Cardiac muscle cell (in vitro differentiated cells and primary cell): ENCODE results near the gene EPB41L5. TPM values are rescaled to one million over a fixed set of nuclear protein-coding genes. Genes with fewer than 3 reads are reported as not detected.
"Not testable (repeated sequence)": the region's sequence is repeated elsewhere in the genome, so short reads cannot be mapped to it uniquely, and the experiment has no call there.

Source experiments
- DNase-seq, 2 donors: peaks; one replicate each; pipeline versions ENCODE4 v3.0.0 to v3.0.0-alpha.2; 2010 to 2017; ENCODE audit warnings: low read depth in 1 of 2, low spot score in 1 of 2
- H3K27ac ChIP-seq: fragments of 200-600 bp; sonication (generic); 2 replicates; pipeline ENCODE4 v1.5.1; 2016
- H3K27me3 ChIP-seq: fragments of 200-600 bp; sonication (generic); 2 replicates; pipeline ENCODE4 v1.6.0; 2016; ENCODE audit warnings: control low read depth
- H3K36me3 ChIP-seq: fragments of 200-600 bp; sonication (generic); 2 replicates; pipeline ENCODE4 v1.5.1; 2016; ENCODE audit warnings: control low read depth
- H3K4me1 ChIP-seq: fragments of 200-600 bp; sonication (generic); 2 replicates; pipeline ENCODE4 v1.8.1; 2017; ENCODE audit warnings: low read depth, mild to moderate bottlenecking, mixed run types
- H3K4me3 ChIP-seq: fragments of 200-600 bp; sonication (generic); 2 replicates; pipeline ENCODE4 v1.5.1; 2016; ENCODE audit warnings: mild to moderate bottlenecking
- H3K9me3 ChIP-seq: fragments of 200-600 bp; sonication (generic); 2 replicates; pipeline ENCODE4 v1.5.1; 2017; ENCODE audit warnings: low read depth, mild to moderate bottlenecking, control low read depth
- polyA plus RNA-seq: library from polyadenylated mRNA; unstranded; fragments of >200 nt; fragmentation: Nextera tagmentation; extraction: Ambion mirVana; gene quantifications from 2 replicates; pipeline ENCODE4 v1.2.1, GENCODE V29; 2016
- total RNA-seq: library from RNA; depleted of rRNA; stranded (reverse); fragments of >200 nt; gene quantifications from 2 replicates; pipeline ENCODE4 v1.2.3, GENCODE V29; 2016
- TF ChIP-seq, protein P1 (sequence below): IDR thresholded peaks from 2 replicates; pipeline ENCODE4 v1.5.1; 2012; ENCODE audit warnings: low read depth, mild to moderate bottlenecking, low read length

EPB41L5 gene
- total and polyA plus RNA-seq, 2 experiments from 2014 or later: 14.9 to 24.6 TPM

DNA sequence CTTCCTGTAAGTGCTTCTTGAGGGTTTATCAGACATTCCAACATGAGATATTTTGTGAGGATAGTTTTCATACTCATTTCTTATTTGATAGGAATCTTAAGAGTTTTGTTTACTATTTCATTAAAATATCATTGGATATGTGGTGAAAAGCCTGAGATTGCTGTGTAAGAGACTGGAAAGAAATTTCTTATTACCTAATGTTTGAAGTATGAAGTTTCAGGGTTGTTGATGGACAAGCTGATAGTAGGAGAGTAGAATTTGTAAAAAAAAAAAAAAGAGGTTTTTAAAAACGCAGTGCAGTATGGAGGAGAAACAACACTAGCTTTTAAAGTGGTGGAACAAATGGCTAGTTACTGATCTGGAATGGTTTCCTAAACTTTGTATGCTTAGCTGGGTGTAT, 7.7 kb downstream of the EPB41L5 start:
- no peaks in the 10 kb centered on the region for H3K9me3 ChIP-seq
- TF ChIP-seq, protein P1, sequence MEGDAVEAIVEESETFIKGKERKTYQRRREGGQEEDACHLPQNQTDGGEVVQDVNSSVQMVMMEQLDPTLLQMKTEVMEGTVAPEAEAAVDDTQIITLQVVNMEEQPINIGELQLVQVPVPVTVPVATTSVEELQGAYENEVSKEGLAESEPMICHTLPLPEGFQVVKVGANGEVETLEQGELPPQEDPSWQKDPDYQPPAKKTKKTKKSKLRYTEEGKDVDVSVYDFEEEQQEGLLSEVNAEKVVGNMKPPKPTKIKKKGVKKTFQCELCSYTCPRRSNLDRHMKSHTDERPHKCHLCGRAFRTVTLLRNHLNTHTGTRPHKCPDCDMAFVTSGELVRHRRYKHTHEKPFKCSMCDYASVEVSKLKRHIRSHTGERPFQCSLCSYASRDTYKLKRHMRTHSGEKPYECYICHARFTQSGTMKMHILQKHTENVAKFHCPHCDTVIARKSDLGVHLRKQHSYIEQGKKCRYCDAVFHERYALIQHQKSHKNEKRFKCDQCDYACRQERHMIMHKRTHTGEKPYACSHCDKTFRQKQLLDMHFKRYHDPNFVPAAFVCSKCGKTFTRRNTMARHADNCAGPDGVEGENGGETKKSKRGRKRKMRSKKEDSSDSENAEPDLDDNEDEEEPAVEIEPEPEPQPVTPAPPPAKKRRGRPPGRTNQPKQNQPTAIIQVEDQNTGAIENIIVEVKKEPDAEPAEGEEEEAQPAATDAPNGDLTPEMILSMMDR: no peak
- H3K36me3 ChIP-seq: peaks cover 6% of the 10 kb centered on the region
- no peak overlapping the region for H3K27ac ChIP-seq
- H3K4me3 ChIP-seq: no peak overlapping the region
- H3K27me3 ChIP-seq: no peaks in the 10 kb centered on the region
- H3K4me1 ChIP-seq: no peaks in the 10 kb centered on the region
- DNase-seq: no peak

DNA sequence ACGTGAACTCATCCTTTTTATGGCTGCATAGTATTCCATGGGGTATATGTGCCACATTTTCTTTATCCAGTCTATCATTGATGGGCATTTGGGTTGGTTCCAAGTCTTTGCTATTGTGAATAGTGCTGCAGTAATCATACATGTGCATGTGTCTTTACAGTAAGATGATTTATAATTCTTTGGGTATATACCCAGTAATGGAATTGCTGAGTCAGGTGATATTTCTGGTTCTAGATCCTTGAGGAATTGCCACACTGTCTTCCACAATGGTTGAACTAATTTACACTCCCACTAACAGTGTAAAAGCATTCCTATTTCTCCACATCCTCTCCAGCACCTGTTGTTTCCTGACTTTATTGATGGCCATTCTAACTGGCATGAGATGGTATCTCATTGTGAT, 9.6 kb downstream of the EPB41L5 start:
- H3K27ac ChIP-seq, H3K4me1 ChIP-seq, DNase-seq, H3K27me3 ChIP-seq, H3K4me3 ChIP-seq, H3K9me3 ChIP-seq, H3K36me3 ChIP-seq: not testable (repeated sequence)

DNA sequence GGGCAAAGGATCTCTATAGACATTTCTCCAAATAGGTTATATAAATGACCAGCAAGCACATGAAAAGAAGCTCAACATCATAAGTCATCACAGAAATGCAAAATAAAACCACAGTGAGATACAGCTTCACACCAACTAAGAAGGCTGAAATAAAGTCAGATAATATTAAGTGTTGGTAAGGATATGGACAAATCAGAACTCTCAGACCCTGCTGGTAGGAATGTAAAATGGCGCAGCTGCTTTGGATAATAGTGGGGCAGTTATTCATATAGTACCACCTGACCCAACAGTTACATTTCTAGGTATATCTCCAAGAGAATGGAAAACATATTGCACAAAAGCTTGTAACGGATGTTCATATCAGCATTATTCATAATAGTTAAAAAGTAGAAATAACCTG, 14.0 kb downstream of the EPB41L5 start:
- no peak for DNase-seq
- TF ChIP-seq, protein P1: peak; percentile 19
- Histone ChIP-seq H3K27ac (no peak overlapping the region), H3K36me3 (no peaks in the 10 kb centered on the region), H3K4me3 (no peak overlapping the region), H3K27me3 (no peaks in the 10 kb centered on the region), H3K9me3 (no peaks in the 10 kb centered on the region), H3K4me1 (no peaks in the 10 kb centered on the region)

DNA sequence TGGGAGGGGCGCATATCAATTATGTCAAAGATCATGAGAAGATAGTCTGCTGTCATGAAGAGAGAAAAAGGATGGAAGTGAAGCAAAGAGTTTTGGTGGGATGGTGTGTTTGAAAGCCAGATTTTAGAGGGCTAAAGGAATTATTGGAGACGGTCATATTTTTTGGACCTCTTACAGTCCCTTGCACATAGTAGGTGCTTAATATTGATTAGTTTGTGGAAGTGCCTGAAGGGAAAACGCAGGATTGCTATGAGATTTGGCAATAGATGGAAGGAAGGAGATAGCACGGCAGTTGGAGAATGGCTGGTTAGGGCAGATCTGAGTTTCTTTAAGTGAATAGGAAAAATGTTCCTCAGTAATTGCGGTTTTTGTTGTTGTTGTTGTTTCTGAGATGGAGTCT, 15.9 kb downstream of the EPB41L5 start:
- no peaks in the 10 kb centered on the region for H3K9me3 ChIP-seq
- no peaks in the 10 kb centered on the region for H3K36me3 ChIP-seq
- H3K27ac ChIP-seq: no peak overlapping the region
- no peaks in the 10 kb centered on the region for H3K4me1 ChIP-seq
- H3K4me3 ChIP-seq: no peak overlapping the region
- DNase-seq: no peak
- TF ChIP-seq, protein P1: no peak
- H3K27me3 ChIP-seq: no peaks in the 10 kb centered on the region

DNA sequence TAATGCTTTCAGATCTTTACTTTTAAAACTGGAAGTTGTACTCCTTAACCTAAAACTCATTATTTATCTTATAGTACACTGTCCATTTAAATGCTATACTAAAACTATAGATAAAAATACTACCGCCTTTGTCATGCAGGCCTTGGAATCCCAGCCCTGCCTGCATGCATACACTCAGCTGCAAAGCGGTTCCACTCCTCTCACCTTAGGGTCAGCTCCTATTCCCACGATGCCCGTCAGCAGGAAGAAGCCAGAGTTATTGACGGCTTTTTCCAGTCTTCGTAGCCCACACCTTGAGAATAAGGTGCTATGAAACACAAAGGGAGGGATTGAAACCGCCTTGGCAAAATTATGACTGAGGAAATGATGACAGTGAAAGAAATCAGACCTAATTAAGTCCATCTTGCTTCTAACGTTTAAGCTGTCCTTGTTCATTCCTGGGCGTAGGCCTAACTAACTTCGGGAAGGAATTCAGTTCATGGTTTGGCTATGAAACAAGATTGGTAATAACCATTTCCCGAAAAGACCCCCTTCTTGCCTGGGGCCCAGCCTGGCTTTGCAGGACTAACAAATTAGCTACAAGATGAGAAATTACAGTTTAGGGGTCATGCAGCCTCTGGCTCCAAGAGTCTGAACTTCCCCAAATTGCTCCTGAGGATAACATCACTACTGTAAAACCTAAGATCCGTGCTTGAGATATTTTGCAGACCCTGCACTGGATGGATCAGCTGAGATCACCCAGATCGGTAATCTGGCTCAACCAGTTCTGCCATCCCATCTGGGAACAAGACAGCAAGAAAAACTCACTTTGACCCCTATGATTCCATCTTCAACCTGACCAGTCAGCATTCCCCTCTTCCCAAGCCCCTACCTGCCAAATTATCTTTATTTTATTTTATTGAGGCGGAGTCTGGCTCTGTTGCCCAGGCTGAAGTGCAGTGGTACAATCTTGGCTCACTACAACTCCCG, 17.1 kb downstream of the EPB41L5 start:
- no peaks in the 10 kb centered on the region for H3K36me3 ChIP-seq
- no peak for DNase-seq
- no peaks in the 10 kb centered on the region for H3K4me1 ChIP-seq
- no peaks in the 10 kb centered on the region for H3K27me3 ChIP-seq
- TF ChIP-seq, protein P1: no peak
- H3K27ac ChIP-seq: no peak overlapping the region
- no peaks in the 10 kb centered on the region for H3K9me3 ChIP-seq
- no peak overlapping the region for H3K4me3 ChIP-seq

DNA sequence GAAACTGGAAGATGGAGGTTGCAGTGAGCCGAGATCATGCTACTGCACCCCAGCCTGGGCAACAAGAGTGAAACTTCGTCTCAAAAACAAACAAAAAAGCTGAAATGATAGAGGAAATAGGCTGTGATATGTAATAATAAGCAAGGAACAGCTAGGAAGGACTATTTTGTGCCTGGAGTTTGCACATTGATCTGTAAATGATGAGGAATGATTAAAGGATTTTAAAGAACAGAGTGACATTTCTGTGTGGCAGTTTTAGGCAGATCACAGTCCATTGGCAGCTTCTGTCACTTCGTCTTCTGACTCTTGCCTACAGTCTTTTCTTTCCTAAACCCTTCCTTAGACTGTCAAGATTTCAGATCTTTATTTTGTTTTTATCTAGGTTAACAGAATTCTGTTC, 19.4 kb downstream of the EPB41L5 start:
- TF ChIP-seq, protein P1: no peak
- no peak overlapping the region for H3K27ac ChIP-seq
- no peaks in the 10 kb centered on the region for H3K9me3 ChIP-seq
- H3K4me1 ChIP-seq: no peaks in the 10 kb centered on the region
- DNase-seq: no peak
- H3K4me3 ChIP-seq: no peak overlapping the region
- no peaks in the 10 kb centered on the region for H3K27me3 ChIP-seq
- no peaks in the 10 kb centered on the region for H3K36me3 ChIP-seq
